ENCODE results near the gene APELA.

The APELA gene, protein sequence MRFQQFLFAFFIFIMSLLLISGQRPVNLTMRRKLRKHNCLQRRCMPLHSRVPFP

DNA sequence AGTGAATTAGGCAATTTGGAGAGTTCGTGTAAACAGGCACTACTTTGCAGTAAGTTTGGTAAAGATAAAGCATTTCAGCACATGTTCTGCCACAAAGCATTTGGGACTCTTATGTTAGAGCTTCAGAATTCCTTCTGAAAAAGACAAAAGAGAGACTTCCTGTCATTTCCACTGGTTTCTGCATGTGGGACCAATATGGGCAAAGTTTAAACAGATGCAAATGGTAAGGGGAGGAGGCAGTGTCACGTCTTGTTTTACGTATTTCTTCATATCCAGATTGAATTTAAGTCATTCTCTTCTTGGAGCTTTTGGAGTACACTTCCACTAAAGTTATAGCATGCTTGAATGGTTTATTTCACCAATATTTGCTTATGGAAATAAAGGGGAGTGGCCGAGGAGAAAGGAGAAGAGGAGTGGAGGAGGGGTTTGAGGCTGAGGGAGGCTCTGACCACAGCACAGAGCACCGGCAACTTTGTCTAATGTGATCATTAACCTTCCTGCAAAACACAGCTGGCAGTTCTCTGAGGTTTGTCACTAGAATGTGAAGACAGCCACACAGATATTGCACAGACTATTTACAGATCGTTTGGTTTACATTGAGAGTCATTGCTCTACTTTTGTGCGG is at the start of gene APELA:
TSS of gene APELA (plus strand) at position 479 of the 625 bp plus-strand sequence. CDS start 154 bp downstream, outside the sequence.
- peaks cover 30% of the 10 kb centered on the region for H3K36me3 ChIP-seq (ENCODE audit: control insufficient read depth, insufficient read depth, low read length)
- H3K27me3 ChIP-seq (ENCODE audit: control insufficient read depth, insufficient read depth, low read length), result no peaks in the 10 kb centered on the region
- H3K4me3 ChIP-seq (ENCODE audit: low read depth, low read length), result peak within 1 kb of the TSS; percentile 80
- peaks cover 49% of the 10 kb centered on the region for H3K4me1 ChIP-seq (ENCODE audit: control insufficient read depth, insufficient read depth, low read length)
- peak within 1 kb of the TSS; percentile 52; the same call in 1 of the 2 replicates for H3K27ac ChIP-seq (ENCODE audit: low read depth, low read length)
- H3K9me3 ChIP-seq (ENCODE audit: control insufficient read depth, insufficient read depth, low read depth, low read length), result no peaks in the 10 kb centered on the region
- H3K9ac ChIP-seq (ENCODE audit: low read length), result peak within 1 kb of the TSS; percentile 70

DNA sequence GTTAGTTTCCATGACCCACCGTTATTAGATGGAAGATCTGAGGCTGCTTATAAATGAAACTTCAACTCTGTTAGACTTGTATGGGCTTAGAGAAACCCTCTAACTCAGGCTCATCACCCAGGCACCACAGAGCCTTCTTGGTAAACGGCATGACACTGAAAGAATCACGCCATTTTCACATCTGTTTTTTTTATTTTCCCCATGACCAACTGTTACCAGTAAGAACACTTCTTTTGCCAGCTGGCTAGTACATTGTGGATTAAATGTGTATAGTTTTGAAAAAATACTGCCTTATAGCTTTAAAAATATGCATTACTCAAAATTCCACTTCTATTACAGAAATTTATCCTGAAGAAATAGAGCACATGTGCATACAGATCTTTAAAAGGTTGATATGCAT is 48.0 kb upstream of the APELA start:
- Histone ChIP-seq H3K9ac (ENCODE audit: low read length) (no peak overlapping the region), H3K9me3 (ENCODE audit: control insufficient read depth, insufficient read depth, low read depth, low read length) (no peaks in the 10 kb centered on the region), H3K36me3 (ENCODE audit: control insufficient read depth, insufficient read depth, low read length) (no peaks in the 10 kb centered on the region), H3K27ac (ENCODE audit: low read depth, low read length) (no peak overlapping the region), H3K4me3 (ENCODE audit: low read depth, low read length) (no peak overlapping the region), H3K27me3 (ENCODE audit: control insufficient read depth, insufficient read depth, low read length) (no peaks in the 10 kb centered on the region), H3K4me1 (ENCODE audit: control insufficient read depth, insufficient read depth, low read length) (peaks cover 8% of the 10 kb centered on the region; the same call in 1 of the 2 replicates)

DNA sequence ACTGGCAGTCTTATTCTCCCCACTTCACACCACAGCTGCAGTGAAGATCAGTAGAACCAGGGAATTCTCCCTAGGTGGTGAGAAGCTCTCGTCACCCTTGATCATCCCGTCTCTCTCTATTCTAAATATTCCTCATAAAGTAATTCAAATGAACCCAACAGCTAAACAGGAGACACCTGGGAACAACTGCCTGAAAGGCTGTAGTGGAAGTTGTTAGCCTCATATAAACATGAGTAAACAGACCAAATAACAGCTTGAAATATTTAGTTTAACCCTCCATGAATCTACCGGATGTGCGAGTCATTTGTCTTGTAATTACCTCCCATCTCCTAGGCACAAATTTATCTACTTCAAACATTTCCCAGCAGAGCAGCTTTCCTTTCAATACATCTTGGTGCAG is 30.4 kb upstream of the APELA start:
- Histone ChIP-seq H3K9me3 (ENCODE audit: control insufficient read depth, insufficient read depth, low read depth, low read length) (no peaks in the 10 kb centered on the region), H3K4me1 (ENCODE audit: control insufficient read depth, insufficient read depth, low read length) (peaks cover 5% of the 10 kb centered on the region; the same call in 1 of the 2 replicates), H3K27me3 (ENCODE audit: control insufficient read depth, insufficient read depth, low read length) (no peaks in the 10 kb centered on the region), H3K27ac (ENCODE audit: low read depth, low read length) (no peak overlapping the region), H3K9ac (ENCODE audit: low read length) (no peak overlapping the region), H3K4me3 (ENCODE audit: low read depth, low read length) (no peak overlapping the region), H3K36me3 (ENCODE audit: control insufficient read depth, insufficient read depth, low read length) (no peaks in the 10 kb centered on the region)

DNA sequence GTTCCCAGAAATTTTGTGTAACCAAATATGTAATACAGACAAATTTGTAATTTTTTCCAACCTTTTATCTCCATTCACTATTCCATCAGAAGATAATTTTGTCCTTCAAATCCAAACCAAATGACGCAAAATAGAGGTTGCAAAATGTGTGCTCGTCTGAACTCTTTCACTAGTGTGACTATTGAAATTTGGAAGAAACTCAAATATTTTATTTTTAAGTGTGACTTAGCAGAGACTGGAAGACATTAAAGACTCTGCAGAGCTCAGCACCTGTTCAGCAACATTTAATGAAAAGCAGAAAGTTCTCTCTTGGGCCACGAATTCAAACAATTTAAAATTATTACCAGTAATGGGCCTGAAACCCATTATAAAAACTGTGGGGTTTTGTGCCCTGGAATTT is 30.0 kb upstream of the APELA start:
- H3K27ac ChIP-seq (ENCODE audit: low read depth, low read length), result no peak overlapping the region
- H3K27me3 ChIP-seq (ENCODE audit: control insufficient read depth, insufficient read depth, low read length), result no peaks in the 10 kb centered on the region
- H3K9me3 ChIP-seq (ENCODE audit: control insufficient read depth, insufficient read depth, low read depth, low read length), result no peaks in the 10 kb centered on the region
- no peak overlapping the region for H3K9ac ChIP-seq (ENCODE audit: low read length)
- no peaks in the 10 kb centered on the region for H3K36me3 ChIP-seq (ENCODE audit: control insufficient read depth, insufficient read depth, low read length)
- H3K4me1 ChIP-seq (ENCODE audit: control insufficient read depth, insufficient read depth, low read length), result peaks cover 5% of the 10 kb centered on the region; the same call in 1 of the 2 replicates
- H3K4me3 ChIP-seq (ENCODE audit: low read depth, low read length), result no peak overlapping the region

DNA sequence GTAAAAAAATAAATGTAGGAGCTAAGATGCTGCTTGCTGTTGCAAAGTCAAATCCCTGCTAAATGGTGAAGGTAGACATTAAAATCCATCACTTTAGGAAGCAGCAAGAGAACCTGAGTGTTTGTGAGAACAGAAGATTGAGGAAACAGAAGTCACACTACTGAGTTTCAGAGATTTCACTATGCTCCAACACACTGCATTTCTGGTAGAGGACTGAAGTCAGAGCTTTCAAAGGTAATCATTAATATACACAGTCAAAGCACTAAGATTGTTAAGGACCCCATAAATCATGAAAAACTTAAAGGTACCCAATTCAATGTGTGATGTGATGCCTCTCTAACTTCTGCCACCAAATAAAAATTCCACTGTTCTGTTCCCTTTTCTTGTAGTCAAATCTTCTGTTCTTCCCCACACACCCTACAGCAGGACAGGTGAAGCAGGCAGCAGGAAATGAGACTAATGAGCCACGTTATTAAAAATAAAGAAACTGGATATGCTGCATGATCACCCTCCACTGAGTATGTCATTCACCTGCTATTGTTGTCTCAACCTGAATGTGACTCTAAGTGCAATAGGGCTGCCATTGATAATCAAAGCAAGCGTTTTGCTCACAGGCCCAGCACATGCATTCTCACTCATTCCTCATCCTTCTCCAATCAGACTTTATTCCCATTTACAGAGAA is 28.9 kb upstream of the APELA start:
- Histone ChIP-seq H3K4me1 (ENCODE audit: control insufficient read depth, insufficient read depth, low read length) (peaks cover 5% of the 10 kb centered on the region; the same call in 1 of the 2 replicates), H3K9me3 (ENCODE audit: control insufficient read depth, insufficient read depth, low read depth, low read length) (no peaks in the 10 kb centered on the region), H3K27ac (ENCODE audit: low read depth, low read length) (no peak overlapping the region), H3K36me3 (ENCODE audit: control insufficient read depth, insufficient read depth, low read length) (no peaks in the 10 kb centered on the region), H3K27me3 (ENCODE audit: control insufficient read depth, insufficient read depth, low read length) (no peaks in the 10 kb centered on the region), H3K9ac (ENCODE audit: low read length) (no peak overlapping the region), H3K4me3 (ENCODE audit: low read depth, low read length) (no peak overlapping the region)

DNA sequence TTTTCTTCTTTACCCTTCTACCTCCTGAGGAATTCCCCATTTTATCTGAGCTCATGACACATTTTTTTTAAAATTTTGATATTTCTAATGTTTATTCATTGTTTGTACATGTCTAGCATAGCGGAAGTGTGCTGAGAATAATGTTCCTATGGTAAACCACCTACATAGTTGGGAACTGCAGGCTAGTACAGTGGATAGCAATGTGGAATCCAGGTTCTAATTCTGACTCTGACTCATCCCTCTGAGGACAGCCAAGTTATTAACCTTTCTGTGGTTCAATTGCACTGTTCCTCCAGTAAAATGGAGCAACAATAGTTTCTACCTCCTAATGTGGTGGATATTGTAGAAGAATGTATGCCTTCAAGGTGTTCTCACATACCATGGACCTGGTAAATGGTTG is 20.6 kb upstream of the APELA start:
- Histone ChIP-seq H3K4me3 (ENCODE audit: low read depth, low read length) (no peak overlapping the region), H3K9me3 (ENCODE audit: control insufficient read depth, insufficient read depth, low read depth, low read length) (no peaks in the 10 kb centered on the region), H3K27ac (ENCODE audit: low read depth, low read length) (no peak overlapping the region), H3K36me3 (ENCODE audit: control insufficient read depth, insufficient read depth, low read length) (no peaks in the 10 kb centered on the region), H3K27me3 (ENCODE audit: control insufficient read depth, insufficient read depth, low read length) (no peaks in the 10 kb centered on the region), H3K4me1 (ENCODE audit: control insufficient read depth, insufficient read depth, low read length) (no peaks in the 10 kb centered on the region), H3K9ac (ENCODE audit: low read length) (no peak overlapping the region)

DNA sequence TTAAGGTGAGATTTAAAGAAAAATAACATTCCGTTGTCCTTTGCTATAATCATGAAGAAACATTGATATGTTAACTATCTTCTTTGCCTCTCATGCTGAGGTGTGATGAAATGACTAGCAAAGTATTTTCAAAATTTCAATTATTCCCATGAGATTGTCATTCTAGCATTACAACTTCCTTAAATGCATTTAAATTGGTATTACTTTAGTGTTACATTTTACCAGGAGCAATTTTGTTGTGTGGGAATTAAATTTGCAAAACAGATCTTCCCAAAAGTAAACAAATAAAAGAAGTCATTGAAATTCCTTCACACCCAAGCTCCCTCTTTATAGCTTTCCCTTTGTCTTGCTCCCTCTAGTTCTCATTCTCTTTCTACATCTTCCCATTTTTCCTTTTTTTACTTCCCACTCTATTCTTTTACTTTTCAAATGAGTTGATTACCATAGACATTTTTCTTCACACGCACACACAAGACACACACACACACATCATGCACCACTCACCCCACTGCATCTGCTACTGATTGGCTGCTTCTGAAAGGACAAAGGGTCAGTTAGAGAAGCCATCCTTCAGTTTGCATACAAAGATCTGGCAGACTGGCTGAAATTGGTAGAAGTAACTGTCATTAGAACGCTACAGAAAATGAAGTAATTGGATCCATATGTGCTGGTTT is 10.0 kb upstream of the APELA start:
- H3K4me3 ChIP-seq (ENCODE audit: low read depth, low read length), result peak overlapping the region; percentile 8; the same call in 1 of the 2 replicates
- H3K4me1 ChIP-seq (ENCODE audit: control insufficient read depth, insufficient read depth, low read length), result peaks cover 24% of the 10 kb centered on the region
- H3K9me3 ChIP-seq (ENCODE audit: control insufficient read depth, insufficient read depth, low read depth, low read length), result no peaks in the 10 kb centered on the region
- no peaks in the 10 kb centered on the region for H3K36me3 ChIP-seq (ENCODE audit: control insufficient read depth, insufficient read depth, low read length)
- H3K27ac ChIP-seq (ENCODE audit: low read depth, low read length), result peak overlapping the region; percentile 83
- no peaks in the 10 kb centered on the region for H3K27me3 ChIP-seq (ENCODE audit: control insufficient read depth, insufficient read depth, low read length)
- peak overlapping the region; percentile 7 for H3K9ac ChIP-seq (ENCODE audit: low read length)

DNA sequence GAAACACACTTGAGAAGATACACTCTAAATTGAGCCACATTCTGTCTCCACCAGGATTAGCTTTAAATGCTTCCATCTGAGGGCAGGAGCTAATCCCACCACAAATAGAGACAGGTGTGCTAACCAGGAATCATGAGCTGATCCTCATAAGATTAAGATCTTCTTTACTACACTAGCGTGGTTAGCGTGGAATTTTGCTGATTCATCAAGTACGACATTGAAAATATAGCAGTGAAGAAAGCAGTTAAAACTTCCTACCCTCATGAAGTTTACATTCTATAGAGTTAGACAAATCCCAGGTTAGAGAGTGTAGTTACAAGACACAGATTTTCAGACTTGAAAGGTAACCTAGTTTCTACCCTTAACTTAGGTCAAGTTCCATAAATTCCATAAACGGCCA is 5.3 kb upstream of the APELA start:
- Histone ChIP-seq H3K27ac (ENCODE audit: low read depth, low read length) (no peak overlapping the region), H3K9ac (ENCODE audit: low read length) (no peak overlapping the region)

DNA sequence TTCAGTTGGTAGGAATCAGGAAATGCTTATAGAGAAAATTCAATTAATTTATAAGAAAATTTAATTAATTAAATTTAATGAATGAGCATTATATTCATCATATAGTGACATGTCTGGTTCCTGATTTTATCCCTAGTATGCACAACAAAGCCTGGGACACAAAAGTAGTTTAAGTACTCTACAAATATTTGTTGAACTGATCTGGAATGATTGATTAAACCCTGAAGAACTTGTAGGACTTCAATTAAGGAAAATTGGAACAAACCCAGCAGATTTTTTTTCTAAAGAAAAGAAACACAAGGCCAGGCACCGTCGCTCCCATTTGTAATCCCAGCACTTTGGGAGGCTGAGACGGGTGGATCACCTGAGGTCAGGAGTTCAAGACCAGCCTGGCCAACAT is 4.5 kb upstream of the APELA start:
- H3K27me3 ChIP-seq (ENCODE audit: control insufficient read depth, insufficient read depth, low read length), result no peaks in the 10 kb centered on the region
- no peak overlapping the region for H3K27ac ChIP-seq (ENCODE audit: low read depth, low read length)
- no peak overlapping the region for H3K4me3 ChIP-seq (ENCODE audit: low read depth, low read length)
- H3K9me3 ChIP-seq (ENCODE audit: control insufficient read depth, insufficient read depth, low read depth, low read length), result no peaks in the 10 kb centered on the region
- no peak overlapping the region for H3K9ac ChIP-seq (ENCODE audit: low read length)
- H3K36me3 ChIP-seq (ENCODE audit: control insufficient read depth, insufficient read depth, low read length), result no peaks in the 10 kb centered on the region
- peaks cover 27% of the 10 kb centered on the region for H3K4me1 ChIP-seq (ENCODE audit: control insufficient read depth, insufficient read depth, low read length)

More for the DNA sequence above, 5.3 kb upstream of the APELA start:
- Histone ChIP-seq H3K4me1 (ENCODE audit: control insufficient read depth, insufficient read depth, low read length) (peaks cover 35% of the 10 kb centered on the region), H3K27me3 (ENCODE audit: control insufficient read depth, insufficient read depth, low read length) (no peaks in the 10 kb centered on the region), H3K9me3 (ENCODE audit: control insufficient read depth, insufficient read depth, low read depth, low read length) (no peaks in the 10 kb centered on the region), H3K4me3 (ENCODE audit: low read depth, low read length) (no peak overlapping the region), H3K36me3 (ENCODE audit: control insufficient read depth, insufficient read depth, low read length) (no peaks in the 10 kb centered on the region)

DNA sequence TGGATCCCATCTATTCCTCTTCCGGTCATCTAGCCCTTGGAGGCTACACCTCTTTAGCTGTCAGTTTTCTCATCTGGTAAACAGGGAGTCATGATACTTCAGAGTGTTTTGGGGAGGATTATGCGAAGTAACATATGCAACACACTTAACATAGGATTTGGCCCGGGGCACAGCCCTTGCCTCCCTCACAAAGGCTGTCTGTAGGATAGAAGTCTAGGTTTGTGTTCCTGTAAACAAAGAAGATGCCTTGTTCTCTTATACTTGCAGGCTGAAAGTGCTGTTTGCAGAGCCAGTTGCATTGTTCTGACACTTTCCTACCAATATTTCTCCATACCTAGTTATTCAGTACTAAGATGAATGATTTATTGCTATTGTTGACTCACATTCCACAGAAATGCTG is 2.2 kb upstream of the APELA start:
- Histone ChIP-seq H3K27me3 (ENCODE audit: control insufficient read depth, insufficient read depth, low read length) (no peaks in the 10 kb centered on the region), H3K9me3 (ENCODE audit: control insufficient read depth, insufficient read depth, low read depth, low read length) (no peaks in the 10 kb centered on the region), H3K9ac (ENCODE audit: low read length) (no peak overlapping the region), H3K36me3 (ENCODE audit: control insufficient read depth, insufficient read depth, low read length) (peaks cover 12% of the 10 kb centered on the region), H3K27ac (ENCODE audit: low read depth, low read length) (no peak overlapping the region), H3K4me3 (ENCODE audit: low read depth, low read length) (no peak overlapping the region), H3K4me1 (ENCODE audit: control insufficient read depth, insufficient read depth, low read length) (peaks cover 31% of the 10 kb centered on the region)
